Measurements from ENCODE around the gene GSTA2.

DNA sequence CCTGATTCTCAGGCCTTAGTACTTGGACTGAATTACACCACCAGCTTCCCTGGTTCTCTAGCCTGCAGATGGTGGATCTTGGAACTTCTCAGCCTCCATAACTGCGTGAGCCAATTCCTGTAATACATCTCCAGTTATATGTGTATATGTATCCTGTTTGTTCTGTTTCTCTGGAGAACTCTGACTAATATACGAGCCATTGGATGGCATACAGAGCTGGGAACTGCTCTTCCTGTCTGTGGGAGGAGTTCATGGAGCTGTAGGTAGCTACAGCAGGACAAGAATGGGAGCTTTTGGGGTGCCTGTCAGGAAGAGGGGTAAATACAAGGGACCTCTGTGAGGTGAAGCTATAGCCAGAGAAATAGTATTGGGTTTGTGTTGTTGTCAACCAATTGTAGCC lies 51.1 kb downstream of the GSTA2 start:
- TF ChIP-seq FOXK2 (IDR thresholded peaks at IDR 0.05) (no peak), SP1 (IDR thresholded peaks at IDR 0.05) (no peak), FOXM1 (IDR thresholded peaks at IDR 0.05; ENCODE audit: borderline replicate concordance) (no peak), PKNOX1 (IDR thresholded peaks at IDR 0.05) (no peak), ARNT (IDR thresholded peaks at IDR 0.05) (no peak), BHLHE40 (IDR thresholded peaks at IDR 0.05; ENCODE audit: borderline replicate concordance) (no peak), ELF4 (IDR thresholded peaks at IDR 0.05) (no peak), NFRKB (IDR thresholded peaks at IDR 0.05) (no peak), HDGF (IDR thresholded peaks at IDR 0.05; ENCODE audit: borderline replicate concordance) (no peak), ZNF384 (IDR thresholded peaks at IDR 0.05) (no peak), SUZ12 (IDR thresholded peaks at IDR 0.05) (no peak)

All from HEK293T (cell line).